OCI-LY1 (cell line): ENCODE measurements around the gene XYLT1.

Experiments used
- EZH2 ChIP-seq: fragments of 200-600 bp; sonication (generic), shearing (Covaris generic); IDR thresholded peaks from 2 replicates; pipeline ENCODE4 v1.8.0; 2017; ENCODE audit warnings: borderline replicate concordance, mixed run types, mild to moderate bottlenecking, antibody characterized with exemption, low read length, moderate library complexity, mixed read lengths
- TF ChIP-seq, protein P1 (sequence below): fragments of 200-600 bp; sonication (generic), shearing (Covaris generic); IDR thresholded peaks from 2 replicates; pipeline ENCODE4 v1.5.1; 2017; ENCODE audit warnings: mild to moderate bottlenecking, antibody characterized with exemption, low read length, moderate library complexity, mixed read lengths

DNA sequence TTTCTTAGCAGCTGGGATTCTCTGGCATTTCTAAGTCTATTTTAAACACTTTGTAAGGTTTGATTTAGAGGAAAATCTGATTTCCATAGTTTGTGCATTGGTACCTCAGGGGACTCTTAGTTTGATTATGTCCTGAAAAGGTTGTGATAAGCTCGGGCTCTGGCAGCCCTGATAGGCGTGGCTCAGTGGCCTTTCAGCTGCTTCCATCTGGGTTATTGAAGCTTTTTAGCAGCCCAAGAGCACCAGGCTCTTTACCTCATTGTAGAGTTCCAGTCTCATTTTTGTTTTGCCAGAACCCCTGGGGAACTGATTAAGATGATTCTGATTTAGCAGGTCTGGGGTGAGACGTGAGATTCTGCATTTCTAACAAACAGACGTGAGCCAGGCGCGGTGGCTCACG, 412.3 kb downstream of the XYLT1 start:
- TF ChIP-seq, protein P1, sequence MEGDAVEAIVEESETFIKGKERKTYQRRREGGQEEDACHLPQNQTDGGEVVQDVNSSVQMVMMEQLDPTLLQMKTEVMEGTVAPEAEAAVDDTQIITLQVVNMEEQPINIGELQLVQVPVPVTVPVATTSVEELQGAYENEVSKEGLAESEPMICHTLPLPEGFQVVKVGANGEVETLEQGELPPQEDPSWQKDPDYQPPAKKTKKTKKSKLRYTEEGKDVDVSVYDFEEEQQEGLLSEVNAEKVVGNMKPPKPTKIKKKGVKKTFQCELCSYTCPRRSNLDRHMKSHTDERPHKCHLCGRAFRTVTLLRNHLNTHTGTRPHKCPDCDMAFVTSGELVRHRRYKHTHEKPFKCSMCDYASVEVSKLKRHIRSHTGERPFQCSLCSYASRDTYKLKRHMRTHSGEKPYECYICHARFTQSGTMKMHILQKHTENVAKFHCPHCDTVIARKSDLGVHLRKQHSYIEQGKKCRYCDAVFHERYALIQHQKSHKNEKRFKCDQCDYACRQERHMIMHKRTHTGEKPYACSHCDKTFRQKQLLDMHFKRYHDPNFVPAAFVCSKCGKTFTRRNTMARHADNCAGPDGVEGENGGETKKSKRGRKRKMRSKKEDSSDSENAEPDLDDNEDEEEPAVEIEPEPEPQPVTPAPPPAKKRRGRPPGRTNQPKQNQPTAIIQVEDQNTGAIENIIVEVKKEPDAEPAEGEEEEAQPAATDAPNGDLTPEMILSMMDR = no peak
- TF ChIP-seq EZH2 = no peak
